Stimulated activated CD4-positive, alpha-beta T cell treated with anti-CD3 and anti-CD28 coated beads, Interleukin-15, amount 100 ng/mL, for 1 hour (primary cell): Measurements from ENCODE around the gene RANGAP1.

Experiments used
- DNase-seq, 2 donors: peaks; one replicate each; pipeline ENCODE4 v3.0.0-alpha.2; 2020; ENCODE audit warnings: low read depth in 1 of 2, low spot score in 1 of 2

RANGAP1 gene

DNA sequence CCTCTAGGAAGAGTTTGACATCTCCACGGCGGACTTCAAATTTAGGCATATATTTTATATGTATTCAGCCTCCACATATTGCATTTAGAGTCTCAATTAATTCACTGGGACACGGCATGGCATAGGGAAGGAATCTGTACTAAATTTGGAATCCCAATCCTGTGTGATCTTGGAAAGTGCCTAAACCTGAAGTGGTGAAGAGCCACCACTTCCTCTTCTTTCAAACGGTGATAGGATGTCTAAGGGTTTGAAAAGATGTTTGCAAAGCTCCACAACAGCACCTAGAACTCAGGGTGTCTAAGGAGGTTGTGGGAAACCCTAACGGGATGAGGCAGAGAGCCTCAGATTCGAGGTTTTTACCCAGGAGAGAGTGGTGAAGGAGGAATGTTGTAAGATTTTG lies 81.9 kb downstream of the RANGAP1 start:
- no peak for DNase-seq

DNA sequence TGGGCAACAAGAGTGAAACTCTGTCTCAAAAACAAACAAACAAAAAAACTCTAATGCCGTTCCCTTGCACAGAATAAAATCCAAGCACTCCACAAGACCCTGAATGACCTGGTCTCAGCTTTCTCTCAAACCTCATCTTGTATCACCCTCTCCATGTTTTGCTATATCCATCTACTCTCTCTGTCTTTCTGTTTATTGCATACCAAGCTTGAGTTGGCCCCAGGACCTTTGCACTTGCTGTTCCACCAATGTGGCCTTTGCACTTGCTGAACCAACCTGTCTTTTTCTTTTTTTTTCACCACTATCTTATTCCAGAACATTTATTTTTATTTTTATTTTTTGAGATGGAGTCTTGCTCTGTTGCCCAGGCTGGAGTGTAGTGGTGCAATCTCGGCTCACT lies 82.9 kb downstream of the RANGAP1 start:
- DNase-seq: no peak

DNA sequence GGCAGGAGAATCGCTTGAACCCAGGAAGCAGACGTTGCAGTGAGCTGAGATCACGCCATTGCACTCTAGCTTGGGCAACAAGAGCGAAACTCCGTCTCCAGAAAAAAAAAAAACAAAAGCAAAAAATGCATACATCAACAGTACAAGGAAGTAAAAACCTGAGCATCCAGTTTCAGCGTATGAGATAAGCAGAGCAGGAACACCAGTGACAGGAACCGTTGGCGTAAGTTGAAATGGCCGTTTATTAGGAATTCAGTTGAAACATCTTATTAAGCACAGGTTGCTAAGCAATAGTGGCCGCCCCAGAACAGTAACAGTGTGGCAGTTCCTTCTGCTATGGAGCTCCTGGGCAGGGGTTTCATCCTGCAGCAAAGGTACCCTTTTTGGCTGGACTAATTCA lies 84.8 kb downstream of the RANGAP1 start:
- no peak for DNase-seq

DNA sequence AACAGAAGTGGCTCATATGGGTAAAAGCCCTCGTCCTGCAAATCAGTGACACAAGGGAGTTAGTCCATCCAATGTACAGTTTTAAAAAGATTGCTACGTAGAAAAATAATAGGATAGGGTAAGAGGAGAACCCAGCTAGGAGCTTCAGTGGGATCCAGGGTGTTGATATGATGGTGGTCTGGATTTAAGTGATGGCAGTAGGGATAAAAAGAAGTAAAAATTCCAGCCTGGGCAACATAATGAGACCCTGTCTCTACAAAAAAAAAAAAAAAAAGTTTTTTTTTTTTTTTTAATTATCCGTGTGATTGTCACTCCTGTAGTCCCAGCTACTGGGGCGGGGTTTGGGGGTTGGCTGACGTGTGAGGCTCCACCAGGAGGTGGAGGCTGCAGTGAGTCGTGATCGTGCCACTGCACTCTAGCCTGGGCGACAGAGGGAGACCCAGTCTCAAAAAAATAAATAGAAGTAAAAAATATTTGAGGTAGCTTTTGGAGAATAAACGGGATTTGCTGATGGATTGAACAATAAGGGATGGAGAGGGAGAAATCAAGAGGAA lies 87.9 kb downstream of the RANGAP1 start:
- peak in 1 of 2 donors; percentile 33 for DNase-seq

DNA sequence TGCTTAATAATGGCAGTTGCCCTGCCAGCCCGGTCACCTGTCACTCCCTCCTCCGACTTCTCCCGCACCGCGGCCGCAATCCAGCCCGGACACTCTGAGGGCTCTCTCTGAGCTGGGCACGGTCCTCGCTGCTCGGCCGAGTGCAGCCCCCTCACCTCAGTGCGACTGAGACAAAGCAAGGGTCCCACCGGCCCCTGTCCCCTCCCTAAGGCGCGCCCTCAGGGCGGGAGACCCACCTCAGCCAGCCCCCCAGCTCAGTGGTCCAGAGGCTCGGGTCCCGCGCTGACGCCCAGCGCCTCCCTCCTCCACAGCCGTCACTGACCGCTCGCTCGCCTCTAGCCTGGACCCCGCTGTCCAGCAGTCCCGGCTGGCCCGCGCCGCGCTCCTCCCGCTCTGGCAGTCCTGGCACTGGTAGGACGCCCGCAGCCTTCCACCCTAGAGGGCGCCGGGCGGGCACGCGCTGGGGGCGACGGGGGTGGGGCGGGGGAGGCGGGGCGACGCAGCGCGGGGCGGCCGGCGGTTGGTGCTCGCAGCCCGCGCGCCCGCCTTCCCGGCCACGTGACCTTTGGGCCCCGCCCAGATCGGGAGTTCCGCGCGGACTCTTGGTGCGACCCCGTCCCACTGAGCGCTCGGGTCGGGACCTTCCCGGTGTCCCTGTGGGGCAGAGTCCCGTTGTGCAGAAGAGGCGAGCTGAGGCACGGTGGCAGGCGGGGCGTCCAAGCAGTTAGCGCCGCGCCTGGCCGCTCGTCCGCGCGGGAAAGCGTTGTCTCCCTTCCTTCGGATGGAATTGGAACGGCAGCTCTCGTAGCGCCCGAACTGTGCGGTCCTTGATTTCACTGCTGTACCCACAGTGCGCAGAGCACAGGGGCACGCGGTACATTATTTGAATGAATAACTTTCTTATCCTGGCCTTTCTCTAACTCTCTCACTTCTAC lies 88.7 kb downstream of the RANGAP1 start:
- peak; percentile 63 to 79 for DNase-seq
